ENCODE data around the gene TLCD3B.

TLCD3B gene

DNA sequence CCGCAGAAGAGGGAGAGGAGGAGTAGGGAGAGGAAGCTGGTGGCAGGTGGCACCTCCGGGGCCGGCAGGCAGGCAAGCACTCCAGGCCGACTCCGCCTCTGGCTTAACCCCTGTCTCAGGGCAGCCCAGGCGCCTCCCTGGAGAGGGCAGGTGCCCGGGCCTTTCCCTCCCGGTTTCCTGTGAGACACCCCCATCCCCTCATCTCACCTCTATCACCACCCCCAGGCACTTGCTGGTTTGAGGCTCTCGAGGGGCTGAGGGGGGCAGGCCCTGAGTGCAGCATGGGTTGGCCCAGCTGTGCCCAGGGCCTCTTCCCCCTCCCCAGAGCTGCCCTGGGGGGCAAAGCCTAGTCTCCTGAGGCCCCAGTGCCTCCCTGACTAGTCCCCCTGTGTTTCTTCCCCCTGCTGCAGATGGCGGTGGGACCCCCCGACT lies 26.2 kb downstream of the TLCD3B start:
- DNase-seq (ENCODE audit: low read depth) = no peak

DNA sequence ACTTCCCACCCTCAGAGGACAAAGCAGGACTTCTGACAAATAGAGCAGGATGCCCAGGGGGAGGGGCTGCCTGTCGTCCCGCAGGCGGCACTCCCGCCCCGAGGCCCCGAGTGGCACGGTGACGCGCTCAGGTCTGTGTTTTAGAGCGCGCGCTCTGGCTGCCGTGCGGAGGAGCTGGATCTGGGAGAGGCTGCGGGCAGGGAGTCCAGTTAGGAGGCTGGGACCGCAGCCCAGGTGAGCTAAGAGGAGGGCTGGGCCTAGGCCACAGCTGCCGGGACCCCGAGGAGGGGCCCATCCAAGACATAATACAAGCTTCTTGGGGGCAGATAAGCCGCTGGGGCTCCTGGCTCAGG lies 26.7 kb downstream of the TLCD3B start:
- no peak for DNase-seq (ENCODE audit: low read depth)

DNA sequence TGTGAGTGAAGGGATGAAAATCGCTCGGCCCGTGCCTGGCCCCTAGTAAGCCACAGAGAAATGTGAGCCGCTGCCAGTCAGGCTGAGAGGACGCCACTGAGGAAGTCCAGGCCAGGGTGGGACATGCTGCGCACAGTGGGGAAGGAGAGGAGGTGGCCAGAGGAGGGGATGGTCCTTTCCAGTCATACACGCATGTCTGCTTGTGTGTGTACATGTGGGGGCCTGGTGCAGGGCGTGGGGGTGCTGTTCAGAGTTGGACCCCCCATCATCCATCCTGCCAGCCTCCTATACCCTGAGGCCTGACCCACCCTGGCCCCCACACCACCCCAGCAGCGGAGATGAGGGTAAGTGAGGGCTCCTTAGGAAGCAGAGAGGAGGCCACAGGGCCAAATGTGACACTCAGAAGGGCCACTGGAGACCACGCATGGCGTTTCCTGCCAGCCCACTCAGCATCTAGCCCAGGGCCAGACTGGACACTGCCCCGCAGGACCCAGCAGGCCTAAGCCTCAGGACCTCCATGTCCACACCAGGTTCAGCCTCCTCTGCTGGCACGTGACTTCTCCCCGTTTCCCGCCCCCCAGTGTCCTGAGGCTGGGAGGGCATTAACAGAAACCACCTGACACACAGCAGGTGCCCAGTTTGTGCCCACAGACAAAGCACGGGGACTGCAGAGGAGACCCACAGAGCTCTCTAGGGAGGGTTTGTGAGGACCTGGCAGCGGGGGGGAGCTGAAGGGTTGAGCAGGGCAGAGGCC lies 27.2 kb downstream of the TLCD3B start:
- no peak for DNase-seq (ENCODE audit: low read depth)

DNA sequence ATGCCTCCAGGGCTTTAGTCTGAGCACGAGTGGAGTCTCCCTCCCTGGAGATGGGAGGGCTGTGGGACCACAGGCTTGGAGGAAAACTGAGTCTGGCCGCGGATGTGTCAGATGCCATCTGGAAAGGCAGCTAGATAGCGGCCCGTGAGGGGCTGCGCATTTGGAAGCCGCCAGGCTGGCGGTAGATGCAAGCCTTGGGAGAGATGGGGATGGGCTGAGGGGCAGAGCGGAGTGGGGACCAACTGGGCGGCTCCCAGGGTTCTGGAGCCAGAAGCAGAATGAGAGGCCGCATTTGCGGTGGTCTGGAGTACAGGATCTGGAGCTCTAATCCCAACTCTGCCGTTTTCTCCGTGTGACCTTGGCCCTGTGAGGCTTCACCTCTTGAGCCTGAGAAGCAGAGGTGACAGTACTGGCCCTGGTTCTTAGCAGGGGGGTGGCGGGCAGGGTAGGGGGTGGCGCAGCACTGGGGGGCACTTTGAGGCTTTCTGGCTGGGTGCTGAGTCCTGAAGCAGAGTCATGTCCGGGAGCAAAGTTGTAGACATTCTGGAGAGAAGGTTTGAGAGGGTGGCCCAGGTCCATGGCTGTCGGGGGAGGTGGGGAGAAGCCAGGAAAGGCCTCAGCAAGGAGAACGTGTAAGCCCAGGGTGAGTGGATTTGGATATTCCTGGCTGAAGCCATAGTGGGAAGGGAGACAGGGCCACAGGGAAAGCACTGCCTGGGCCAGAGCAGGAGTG lies 28.3 kb downstream of the TLCD3B start:
- DNase-seq (ENCODE audit: low read depth) = no peak

DNA sequence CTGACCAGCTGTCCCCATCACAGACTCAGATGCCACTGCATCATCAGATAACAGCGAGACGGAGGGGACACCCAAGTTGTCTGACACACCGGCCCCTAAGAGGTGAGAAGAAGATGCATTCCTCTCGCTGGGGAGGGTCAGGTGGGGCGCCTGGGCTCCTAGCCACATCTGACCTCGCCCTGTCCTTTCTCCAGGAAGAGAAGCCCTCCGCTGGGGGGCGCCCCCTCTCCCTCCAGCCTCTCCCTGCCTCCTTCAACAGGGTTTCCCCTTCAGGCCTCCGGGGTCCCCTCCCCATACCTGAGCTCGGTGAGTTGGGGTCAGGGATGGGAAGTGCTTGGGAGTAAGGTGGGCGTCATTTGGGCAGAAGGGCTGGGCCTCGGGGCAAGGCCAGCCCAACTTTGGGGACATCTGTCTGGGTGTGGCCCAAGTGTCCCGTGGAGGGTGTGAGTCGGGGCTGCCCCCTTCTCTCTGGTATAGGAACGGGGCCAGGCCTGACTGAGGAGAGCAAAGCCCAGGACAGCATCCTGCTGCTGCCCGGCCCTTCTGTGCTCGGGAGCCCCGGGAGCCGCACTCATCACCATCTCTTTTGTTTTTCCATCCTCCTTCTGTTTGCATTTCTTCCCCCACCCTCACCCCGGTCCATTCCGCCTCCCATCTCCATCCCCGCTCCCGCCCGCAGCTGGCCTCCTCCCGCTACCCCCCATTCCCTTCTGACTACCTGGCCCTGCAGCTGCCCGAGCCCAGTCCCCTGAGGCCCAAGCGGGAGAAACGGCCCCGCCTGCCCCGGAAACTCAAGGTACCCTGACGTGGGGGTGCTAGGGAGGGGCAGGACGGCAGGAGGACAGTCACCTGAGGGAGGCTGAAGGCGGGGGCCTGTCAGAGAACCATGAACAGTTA lies 30.1 kb downstream of the TLCD3B start:
- no peak for DNase-seq (ENCODE audit: low read depth)

DNA sequence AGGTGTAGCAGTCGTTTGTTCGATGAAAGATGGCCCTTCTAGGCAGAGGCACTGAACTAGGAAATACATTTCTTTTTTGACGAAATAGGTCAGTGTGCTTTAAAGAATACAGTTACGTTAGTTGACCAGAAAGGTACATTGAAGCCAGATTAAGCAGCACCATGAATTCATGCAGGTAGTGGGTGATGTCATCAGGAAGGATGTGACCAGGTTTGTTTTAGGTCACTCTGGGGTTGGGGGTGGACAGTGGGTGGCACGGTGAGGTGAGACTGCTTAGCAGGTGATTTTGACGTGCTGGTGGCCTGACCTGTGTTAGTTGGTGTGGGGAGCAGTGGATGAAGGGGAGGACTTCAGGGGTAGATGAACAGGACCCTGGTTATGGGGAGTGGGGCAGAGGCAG lies 31.5 kb downstream of the TLCD3B start:
- no peak for DNase-seq (ENCODE audit: low read depth)

DNA sequence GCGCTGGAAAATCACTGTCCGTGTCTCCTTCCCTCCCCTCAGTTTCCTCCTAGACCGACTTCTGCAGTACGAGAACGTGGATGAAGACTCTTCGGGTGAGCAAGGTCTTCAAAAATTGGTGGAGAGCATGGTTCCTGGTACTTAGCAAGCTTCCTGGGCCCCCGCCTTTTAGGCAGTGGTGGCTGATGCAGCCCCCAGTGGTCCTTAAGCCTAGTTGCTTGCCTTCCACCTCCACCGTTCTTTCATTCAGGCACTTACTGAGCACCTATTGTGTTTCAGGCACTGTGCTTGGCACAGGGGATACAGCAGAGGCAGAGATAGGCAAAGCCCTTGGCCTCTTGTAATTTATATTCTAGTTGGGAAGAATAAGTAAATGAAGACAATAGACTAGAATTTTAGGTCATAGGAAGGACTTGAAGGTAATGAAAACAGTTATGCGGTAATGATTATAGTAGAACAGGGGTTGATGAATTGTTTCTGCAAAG lies 34.3 kb downstream of the TLCD3B start:
- DNase-seq (ENCODE audit: low read depth) = no peak

DNA sequence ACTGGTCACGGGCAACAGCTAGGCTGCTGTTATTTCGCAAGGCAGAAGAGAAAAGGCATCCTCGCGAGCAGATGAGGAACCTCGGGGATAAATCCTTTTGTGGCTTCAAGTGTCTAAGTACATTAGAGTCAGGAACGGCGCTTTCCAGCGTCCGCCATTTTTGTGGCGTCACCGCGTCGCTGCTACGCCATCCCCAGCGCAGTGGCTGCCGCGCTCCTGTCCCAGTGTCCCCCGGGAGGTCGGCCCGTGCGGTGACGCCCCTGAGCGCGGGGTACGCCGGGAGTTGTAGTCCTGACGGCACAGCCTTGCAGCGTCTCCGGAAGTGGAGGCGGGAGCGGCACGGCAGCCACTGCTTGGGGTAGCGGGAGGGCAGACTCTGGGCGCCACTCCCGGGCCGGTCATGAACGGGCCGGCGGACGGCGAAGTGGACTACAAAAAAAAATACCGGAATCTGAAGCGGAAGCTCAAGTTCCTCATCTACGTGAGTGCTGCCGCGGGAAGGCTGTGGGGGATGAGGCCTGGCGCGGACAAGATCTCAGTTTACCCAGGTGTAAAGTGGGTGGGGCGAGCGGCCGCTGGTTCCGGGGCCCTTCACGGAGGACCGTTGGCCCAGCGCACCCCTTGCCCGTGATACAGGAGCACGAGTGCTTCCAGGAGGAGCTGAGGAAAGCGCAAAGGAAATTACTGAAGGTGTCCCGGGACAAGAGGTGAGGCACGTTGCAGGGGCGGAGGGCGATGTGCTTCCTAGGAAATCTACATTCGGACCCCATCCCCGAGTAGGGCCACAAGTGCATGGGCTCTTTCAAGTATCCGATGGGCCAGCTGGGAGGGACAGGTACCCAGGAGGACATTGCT lies 34.9 kb downstream of the TLCD3B start, which contains the start of gene INO80E:
Gene INO80E (plus strand): TSS at position 331 of the 855 bp plus-strand sequence. CDS start 70 bp downstream, at position 401.
- peak; percentile 99 for DNase-seq (ENCODE audit: low read depth)

DNA sequence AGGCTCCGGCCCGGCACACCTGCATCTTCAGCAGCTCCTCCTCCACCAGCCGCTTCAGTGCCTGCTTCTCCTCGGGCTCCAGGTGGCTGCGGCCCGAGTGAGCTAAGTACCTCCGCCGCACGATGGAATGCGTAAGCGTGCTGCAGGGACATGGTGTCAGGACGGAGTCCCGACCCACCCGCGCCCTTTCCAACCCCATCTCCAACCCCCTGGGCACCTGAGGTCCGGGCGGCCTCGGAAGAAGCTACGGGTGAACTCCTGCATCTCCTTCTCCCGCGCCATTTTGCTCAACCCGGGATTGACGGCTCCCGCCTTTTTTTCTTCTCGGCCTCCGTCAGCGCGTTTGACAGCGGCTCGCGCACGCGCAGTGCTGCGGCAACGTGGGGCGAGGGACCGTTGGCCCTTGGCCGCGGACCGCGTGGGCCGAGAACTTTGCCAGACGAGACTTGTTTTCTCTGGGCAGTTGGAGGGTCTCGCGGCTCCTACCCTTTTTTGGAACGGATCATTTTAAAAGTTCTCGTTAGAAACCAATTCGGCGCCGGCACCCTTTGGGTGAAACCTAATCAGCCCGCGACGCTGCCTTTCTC lies 35.7 kb downstream of the TLCD3B start, which contains the start of gene HIRIP3:
Gene HIRIP3 (minus strand): TSS at position 294 of the 587 bp plus-strand sequence. CDS start 12 bp downstream, at position 282.
- DNase-seq (ENCODE audit: low read depth) = peak; percentile 85

DNA sequence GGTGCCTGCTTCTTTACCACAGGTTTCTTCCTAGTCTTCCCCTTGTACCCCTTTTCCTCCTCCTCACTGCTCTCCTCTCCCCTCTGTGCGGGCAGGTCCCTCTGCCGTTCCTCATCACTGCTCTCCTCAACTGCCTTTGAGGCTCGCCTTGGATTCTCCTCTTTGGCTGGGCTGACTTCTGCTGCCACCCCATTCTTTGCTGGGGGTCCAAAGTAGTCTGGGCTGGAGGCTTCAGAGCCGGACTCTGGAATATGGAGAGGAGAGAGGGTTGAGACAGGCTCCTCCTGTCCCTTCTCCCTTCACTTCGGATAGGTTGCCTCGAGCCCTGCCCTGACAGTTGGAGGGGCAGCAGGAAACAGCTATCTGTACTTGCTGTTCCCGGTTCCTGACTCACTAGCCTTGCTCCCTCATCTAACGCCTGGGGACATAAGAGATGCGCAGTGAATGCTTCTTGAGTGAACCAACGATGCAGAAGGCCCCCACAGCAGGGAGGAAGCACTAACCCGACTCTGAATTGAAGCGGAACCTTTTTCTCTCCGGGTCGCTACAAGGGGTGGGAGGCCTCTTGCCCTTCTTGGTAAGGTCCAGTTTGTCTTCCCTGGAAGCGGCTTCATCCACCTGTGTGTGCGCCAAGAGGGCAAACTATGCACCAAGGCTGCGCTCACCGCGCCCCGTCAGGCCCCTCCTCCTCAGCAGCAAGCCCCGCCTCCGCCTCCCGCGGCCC lies 36.3 kb downstream of the TLCD3B start:
- DNase-seq (ENCODE audit: low read depth) = peak; percentile 73

DNA sequence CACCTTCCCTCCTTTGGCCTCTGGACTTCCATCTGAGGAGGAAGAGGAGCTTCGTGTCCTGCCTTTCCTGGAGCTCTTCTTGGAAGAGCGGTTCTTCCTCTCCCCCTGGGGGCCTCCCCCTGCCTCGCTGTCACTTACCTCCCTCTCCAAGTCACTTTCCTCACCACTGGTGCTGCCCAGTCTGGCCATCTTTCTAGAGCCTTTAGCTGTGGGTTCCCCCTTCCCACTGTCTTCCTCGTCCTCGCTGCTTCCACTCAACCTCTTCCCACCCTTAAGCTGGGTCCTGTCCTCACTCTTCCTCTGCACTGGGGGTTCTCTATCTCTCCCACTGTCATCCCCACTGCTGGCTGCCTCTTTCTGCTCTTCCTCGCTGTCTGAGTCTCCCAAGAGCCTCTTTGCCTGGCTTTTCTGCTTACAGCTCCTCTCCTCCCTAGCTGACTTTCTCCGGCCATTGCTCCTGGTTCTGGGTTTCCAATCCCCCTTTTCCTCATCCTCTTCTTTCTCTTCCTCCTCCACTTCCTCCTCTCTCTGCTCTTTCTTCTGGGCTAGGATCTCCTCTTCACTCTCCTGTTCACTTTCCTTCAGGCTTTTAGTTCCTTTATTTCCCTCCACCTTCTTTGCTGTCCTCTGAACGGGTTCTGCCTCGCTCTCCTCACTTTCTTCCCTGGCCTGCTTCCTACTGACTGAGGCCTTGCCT lies 37.0 kb downstream of the TLCD3B start:
- no peak for DNase-seq (ENCODE audit: low read depth)

DNA sequence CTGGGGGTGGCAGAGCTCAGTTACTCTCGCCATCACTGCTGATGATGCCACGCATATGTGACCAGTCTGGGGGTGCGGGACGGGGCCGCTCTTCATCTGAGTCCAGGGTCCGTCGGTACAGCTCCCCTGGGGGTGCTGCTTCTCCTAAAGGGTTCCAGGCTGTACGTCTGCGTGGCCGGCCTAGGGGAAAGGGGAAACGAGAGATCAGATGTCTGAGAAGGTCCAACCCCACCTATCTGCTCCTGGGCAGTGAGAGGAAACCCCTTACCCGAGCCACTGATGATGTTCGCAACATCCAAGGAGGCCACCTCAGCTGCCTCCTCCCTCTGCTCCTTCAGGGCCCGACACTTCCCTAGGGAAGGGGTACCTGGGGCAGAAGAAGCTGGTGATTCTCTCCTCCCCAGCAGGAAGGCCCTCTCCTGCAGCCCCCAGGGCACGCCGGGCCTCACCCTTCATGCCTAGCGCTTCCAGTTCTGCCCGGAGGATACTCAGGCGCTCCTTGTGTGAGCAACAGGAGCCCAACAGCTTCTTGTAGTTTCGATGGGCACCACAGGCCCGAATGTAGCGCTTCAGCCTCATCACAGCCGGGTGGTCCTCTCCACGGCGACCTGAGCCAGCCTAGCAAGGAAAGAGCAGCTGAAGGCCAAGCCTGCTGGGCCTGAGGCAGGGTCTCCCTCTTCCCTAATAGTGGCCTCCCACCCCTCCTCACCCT lies 37.7 kb downstream of the TLCD3B start:
- DNase-seq (ENCODE audit: low read depth) = no peak

DNA sequence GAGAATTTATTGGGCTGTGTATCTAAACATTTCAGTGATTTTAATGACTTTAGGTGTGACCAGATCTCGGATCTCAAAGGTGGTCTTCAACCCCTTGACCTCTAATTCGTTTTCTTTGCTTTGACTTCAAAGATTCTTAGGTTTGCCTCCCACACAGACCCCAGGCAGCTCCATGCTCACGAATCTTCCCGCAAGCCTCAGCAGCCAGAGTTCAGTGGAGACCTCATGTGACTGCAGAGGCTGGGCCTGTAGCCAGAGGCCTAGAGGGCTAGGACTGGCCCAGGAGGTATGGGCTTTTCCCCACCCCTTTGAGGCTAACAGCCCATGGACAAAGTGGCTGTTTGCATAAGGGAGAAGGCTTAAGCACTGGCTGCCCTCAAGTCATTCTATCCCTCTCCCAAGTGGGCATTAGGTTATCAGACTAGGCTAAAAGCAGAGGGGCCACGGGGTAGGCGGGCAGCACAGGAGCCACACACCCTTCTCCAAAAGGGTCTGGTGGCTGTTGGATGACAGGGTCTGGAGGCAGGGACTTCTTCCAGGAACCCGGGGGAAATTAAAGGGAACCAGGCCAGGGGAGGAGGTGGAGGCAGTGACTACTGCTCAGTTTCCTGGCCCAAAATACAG lies 38.6 kb downstream of the TLCD3B start:
- no peak for DNase-seq (ENCODE audit: low read depth)

DNA sequence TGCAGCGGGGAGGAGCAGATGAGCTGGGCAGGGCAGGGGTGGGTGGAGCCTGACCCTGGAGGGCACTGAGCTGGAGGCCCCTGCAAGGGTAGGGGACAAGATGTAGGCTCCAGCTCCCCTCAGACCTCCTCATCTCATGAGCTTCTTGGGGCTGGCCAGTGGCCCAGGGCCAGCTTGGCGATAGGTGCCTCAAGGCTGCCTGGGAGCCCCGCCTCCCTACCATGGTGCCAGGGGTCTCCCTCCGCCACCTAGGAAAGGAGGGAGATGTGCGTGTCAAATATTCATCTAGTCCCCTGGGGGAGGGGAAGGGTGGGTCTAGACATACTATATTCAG lies 39.5 kb downstream of the TLCD3B start:
- DNase-seq (ENCODE audit: low read depth) = no peak

DNA sequence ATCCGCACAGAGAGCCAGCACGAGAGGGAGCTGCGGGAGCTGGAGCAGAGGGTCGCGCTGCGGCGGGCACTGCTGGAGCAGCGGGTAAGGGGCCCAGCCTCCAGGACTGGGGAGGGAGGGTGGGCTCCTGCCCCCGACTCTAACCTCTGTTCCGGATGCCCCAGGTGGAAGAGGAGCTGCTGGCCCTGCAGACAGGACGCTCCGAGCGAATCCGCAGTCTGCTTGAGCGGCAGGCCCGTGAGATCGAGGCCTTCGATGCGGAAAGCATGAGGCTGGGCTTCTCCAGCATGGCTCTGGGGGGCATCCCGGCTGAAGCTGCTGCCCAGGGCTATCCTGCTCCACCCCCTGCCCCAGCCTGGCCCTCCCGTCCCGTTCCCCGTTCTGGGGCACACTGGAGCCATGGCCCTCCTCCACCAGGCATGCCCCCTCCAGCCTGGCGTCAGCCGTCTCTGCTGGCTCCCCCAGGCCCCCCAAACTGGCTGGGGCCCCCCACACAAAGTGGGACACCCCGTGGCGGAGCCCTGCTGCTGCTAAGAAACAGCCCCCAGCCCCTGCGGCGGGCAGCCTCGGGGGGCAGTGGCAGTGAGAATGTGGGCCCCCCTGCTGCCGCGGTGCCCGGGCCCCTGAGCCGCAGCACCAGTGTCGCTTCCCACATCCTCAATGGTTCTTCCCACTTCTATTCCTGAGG lies 40.0 kb downstream of the TLCD3B start:
- no peak for DNase-seq (ENCODE audit: low read depth)

DNA sequence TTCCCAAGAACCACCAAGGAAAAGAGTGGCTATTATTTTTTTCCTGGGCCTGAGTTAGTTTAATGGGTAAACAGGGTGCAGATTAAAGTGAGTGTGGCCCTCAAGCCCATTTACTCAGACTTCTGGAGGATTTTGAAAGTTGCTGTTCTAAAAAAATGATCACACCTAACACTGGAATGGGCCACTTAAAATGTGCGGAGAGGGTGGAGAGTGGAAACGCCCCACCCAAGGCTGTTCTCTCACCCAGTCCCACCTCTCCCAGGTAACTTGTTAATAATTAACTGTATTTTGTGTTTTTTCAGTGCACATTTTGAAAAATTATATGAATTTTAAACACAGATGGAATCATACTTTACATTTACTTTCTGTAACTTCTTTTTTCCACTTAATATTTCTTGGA lies 41.0 kb downstream of the TLCD3B start:
- DNase-seq (ENCODE audit: low read depth) = no peak

DNA sequence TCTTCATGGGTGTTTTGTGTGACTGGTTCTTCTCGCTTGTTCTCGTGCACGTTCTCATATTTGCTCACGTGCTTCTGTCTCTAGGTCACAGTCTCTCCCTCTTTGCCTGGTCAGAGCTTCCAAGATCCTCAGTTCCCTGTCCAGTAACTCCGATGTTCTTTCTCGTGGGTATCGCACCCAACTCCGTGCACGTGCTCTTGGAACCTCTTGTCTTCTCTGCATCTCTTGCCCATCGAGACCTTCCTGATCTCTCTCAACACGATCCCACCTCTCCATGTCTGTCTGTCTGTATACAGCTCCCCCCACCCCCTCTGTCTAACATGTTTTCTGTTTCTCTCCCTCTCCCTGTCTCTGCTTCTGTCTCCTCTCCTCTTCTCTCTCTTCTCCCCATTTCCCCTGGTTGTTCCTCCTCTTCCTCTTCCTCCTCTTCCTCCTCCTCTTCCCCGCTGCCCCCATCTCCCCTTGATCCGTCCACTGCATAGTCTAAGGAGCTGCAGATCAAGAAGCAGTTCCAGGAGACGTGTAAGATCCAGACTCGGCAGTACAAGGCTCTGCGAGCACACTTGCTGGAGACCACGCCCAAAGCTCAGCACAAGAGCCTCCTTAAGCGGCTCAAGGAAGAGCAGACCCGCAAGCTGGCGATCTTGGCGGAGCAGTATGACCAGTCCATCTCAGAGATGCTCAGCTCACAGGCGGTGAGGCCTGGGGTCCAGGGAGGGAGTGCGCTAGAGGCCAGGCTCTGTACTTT lies 41.8 kb downstream of the TLCD3B start:
- DNase-seq (ENCODE audit: low read depth) = no peak

All from activated T-cell treated with anti-CD3 and anti-CD28 coated beads for 48 hours (primary cell).